Glutamatergic neuron (in vitro differentiated cells): ENCODE measurements around the gene FAXDC2. TPM values are rescaled to one million over a fixed set of nuclear protein-coding genes. Genes with fewer than 3 reads are reported as not detected.
A peak's percentile ranks its signal among the peaks of the same experiment; 100 is the strongest.

Source experiments
- DNase-seq: peaks from one replicate; pipeline ENCODE4 v3.0.0; 2022
- H3K27ac Mint-ChIP-seq: one replicate; pipeline ENCODE4 v1.8.0; 2020; ENCODE audit warnings: mild to moderate bottlenecking, mixed read lengths, inconsistent platforms; ENCODE audit not compliant: unreplicated experiment
- H3K27me3 Mint-ChIP-seq: one replicate; pipeline ENCODE4 v1.8.0; 2020; ENCODE audit warnings: mild to moderate bottlenecking, moderate library complexity, mixed read lengths, inconsistent platforms; ENCODE audit not compliant: unreplicated experiment
- H3K36me3 Mint-ChIP-seq: one replicate; pipeline ENCODE4 v1.8.0; 2020; ENCODE audit warnings: mild to moderate bottlenecking, mixed read lengths, inconsistent platforms; ENCODE audit not compliant: unreplicated experiment
- H3K4me1 Mint-ChIP-seq: one replicate; pipeline ENCODE4 v1.8.0; 2020; ENCODE audit warnings: mild to moderate bottlenecking, low read depth, mixed read lengths, inconsistent platforms; ENCODE audit not compliant: unreplicated experiment
- H3K4me3 Mint-ChIP-seq: one replicate; pipeline ENCODE4 v1.8.0; 2020; ENCODE audit warnings: mild to moderate bottlenecking, mixed read lengths, inconsistent platforms; ENCODE audit not compliant: unreplicated experiment
- H3K9me3 Mint-ChIP-seq: one replicate; pipeline ENCODE4 v1.8.0; 2020; ENCODE audit warnings: mild to moderate bottlenecking, moderate library complexity, mixed read lengths, inconsistent platforms; ENCODE audit not compliant: unreplicated experiment
- total RNA-seq: library from RNA; stranded (reverse); fragmentation: NEBNext Ultra II Directional; extraction: Animal tissue kit (Norgen Biotek cat#: 25700); gene quantifications from one replicate; pipeline ENCODE4 v1.2.1, GENCODE V29; 2021; ENCODE audit not compliant: unreplicated experiment
- TF ChIP-seq, protein P1 (sequence below): fragments of 200-600 bp; sonication (generic); IDR thresholded peaks from one replicate; pipeline ENCODE4 v1.5.0; 2021; ENCODE audit not compliant: partially characterized antibody, unreplicated experiment

FAXDC2 gene
- total RNA-seq, 1 donor from 2014 or later = 0.66 TPM

DNA sequence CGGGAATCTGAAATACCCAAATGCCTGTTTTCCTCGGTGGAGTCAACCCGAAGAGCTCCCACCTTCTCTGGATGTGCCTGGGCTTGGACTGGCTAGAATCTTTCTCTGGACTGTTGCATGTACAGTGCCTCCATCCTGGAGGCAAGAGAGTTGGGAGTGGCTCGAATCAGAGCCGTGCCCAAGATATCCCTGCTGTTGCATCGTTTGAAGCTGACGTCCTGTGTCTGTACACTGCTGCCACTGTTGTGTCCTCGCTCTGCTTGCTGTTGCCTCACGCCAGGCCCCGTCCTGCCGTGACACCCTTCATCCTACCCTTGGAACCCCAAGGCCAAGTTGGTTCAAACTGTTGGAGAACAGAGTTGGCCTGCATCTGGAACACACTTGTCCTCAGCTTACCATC lies 35.4 kb downstream of the FAXDC2 start:
- Mint-ChIP-seq H3K36me3 (peaks cover 6% of the 10 kb centered on the region), H3K9me3 (peaks cover 8% of the 10 kb centered on the region), H3K4me1 (peaks cover 1% of the 10 kb centered on the region), H3K4me3 (no peak overlapping the region), H3K27me3 (peaks cover 9% of the 10 kb centered on the region), H3K27ac (no peak overlapping the region)
- no peak for DNase-seq
- TF ChIP-seq, protein P1, sequence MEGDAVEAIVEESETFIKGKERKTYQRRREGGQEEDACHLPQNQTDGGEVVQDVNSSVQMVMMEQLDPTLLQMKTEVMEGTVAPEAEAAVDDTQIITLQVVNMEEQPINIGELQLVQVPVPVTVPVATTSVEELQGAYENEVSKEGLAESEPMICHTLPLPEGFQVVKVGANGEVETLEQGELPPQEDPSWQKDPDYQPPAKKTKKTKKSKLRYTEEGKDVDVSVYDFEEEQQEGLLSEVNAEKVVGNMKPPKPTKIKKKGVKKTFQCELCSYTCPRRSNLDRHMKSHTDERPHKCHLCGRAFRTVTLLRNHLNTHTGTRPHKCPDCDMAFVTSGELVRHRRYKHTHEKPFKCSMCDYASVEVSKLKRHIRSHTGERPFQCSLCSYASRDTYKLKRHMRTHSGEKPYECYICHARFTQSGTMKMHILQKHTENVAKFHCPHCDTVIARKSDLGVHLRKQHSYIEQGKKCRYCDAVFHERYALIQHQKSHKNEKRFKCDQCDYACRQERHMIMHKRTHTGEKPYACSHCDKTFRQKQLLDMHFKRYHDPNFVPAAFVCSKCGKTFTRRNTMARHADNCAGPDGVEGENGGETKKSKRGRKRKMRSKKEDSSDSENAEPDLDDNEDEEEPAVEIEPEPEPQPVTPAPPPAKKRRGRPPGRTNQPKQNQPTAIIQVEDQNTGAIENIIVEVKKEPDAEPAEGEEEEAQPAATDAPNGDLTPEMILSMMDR = no peak

DNA sequence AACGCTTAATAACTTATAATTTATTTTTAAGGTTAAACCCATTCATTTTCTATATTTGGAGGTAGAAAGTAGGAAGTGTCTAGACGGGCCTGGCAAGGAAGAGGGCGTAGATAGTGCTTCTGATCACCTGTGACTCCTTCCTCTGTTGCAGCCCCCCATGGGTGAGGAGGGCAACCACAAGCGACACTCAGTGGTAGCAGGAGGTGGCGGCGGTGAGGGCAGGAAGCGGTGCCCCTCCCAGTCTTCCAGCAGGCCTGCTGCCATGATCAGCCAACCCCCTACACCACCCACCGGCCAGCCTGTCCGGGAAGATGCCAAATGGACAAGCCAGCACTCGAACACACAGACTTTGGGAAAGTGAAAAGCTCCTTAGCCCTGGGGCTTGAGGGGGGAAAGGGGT lies 36.7 kb downstream of the FAXDC2 start:
- DNase-seq = no peak
- Mint-ChIP-seq H3K4me1 (no peaks in the 10 kb centered on the region), H3K27me3 (peaks cover 7% of the 10 kb centered on the region), H3K4me3 (no peak overlapping the region), H3K27ac (no peak overlapping the region), H3K9me3 (peaks cover 3% of the 10 kb centered on the region), H3K36me3 (peaks cover 6% of the 10 kb centered on the region)
- TF ChIP-seq, protein P1 = no peak

DNA sequence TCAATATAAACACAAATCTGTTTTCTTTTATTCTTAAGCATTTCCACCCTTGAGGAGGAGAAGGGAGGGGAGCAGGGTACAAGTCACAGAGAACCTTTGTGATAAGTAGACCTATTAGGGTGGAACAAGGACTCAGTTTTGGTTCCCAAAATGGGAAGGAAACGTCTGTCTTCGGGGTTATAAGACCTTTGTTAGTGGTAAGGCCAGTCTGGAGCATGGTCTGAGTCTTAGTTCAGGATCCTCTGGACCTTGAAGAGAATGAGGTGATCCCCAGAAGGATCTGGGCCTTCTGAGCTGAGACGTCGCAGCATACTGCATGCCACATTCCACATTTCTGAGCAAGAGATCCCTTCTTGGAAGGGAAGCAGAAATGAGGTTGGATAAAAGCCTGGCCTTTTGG lies 37.2 kb downstream of the FAXDC2 start:
- peaks cover 2% of the 10 kb centered on the region for H3K9me3 Mint-ChIP-seq
- H3K27me3 Mint-ChIP-seq = peaks cover 6% of the 10 kb centered on the region
- peaks cover 6% of the 10 kb centered on the region for H3K36me3 Mint-ChIP-seq
- H3K27ac Mint-ChIP-seq = no peak overlapping the region
- H3K4me3 Mint-ChIP-seq = no peak overlapping the region
- no peak for DNase-seq
- no peaks in the 10 kb centered on the region for H3K4me1 Mint-ChIP-seq
- TF ChIP-seq, protein P1 = no peak

DNA sequence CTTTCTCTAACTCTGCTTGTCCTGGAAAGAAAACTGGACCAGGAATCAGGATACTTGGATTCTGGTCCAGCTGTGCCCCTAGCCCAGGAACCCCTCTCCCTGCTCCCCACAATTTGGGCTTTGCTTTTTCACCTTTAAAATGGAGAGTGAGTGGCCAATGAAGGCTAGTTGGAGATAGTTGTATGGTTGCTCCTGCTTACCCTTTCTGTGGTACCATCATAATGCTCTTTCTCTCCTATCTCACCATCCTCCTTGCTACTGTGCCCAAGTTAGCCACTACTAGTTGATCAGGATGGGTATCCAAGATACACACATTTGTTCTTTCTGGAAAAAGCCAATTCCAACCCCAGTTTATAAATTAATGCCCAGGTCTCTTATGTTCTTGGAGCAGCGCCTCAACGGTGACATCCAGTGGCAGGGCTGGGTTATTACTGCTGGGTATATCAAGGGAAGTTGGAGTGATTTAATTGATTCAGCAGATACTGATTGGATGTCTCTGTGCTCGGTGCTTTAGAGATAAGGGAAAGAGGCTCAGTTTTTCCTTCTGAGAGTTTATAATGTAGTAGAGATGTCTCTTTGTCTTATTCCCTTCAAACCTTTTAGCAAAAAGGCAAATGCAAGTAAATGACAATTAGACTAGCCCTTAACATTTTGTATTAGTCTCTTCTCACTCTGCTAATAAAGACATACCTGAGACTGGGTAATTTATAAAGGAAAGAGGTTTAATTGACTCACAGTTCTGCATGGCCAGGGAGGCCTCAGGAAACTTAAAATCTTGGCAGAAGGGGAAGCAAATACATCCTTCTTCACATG lies 38.5 kb downstream of the FAXDC2 start:
- TF ChIP-seq, protein P1 = peak; percentile 84
- no peak overlapping the region for H3K27ac Mint-ChIP-seq
- H3K9me3 Mint-ChIP-seq = peaks cover 2% of the 10 kb centered on the region
- H3K36me3 Mint-ChIP-seq = peaks cover 6% of the 10 kb centered on the region
- DNase-seq = peak; percentile 73
- H3K4me1 Mint-ChIP-seq = no peaks in the 10 kb centered on the region
- H3K4me3 Mint-ChIP-seq = no peak overlapping the region
- peaks cover 6% of the 10 kb centered on the region for H3K27me3 Mint-ChIP-seq

DNA sequence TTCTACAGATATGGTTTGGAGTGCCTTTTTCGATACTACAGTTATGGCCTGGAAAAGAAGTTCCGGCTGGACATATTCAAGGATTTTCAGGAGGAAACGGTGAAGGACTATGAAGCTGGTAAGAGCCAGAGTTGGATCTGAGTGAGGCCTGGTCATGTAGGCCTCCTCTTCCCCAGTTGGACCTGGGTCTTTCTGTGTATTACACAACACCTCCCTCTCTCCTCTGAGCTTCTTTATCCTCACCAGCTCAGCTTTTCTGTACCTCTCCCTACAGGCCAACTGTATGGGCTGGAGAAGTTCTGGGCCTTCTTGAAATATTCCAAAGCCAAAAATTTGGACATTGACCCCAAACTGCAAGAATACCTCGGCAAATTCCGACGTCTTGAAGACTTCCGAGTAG lies 39.2 kb downstream of the FAXDC2 start:
- DNase-seq = no peak
- no peak overlapping the region for H3K4me3 Mint-ChIP-seq
- peaks cover 2% of the 10 kb centered on the region for H3K36me3 Mint-ChIP-seq
- H3K9me3 Mint-ChIP-seq = no peaks in the 10 kb centered on the region
- TF ChIP-seq, protein P1 = no peak
- no peaks in the 10 kb centered on the region for H3K4me1 Mint-ChIP-seq
- no peak overlapping the region for H3K27ac Mint-ChIP-seq
- peaks cover 4% of the 10 kb centered on the region for H3K27me3 Mint-ChIP-seq
